GM19372 (cell line): ENCODE measurements around the gene R3HDM4.
A peak's percentile ranks its signal among the peaks of the same experiment; 100 is the strongest.

Source experiments
- ATAC-seq: cut with Tn5 transposase; IDR thresholded peaks from one replicate; pipeline ENCODE4 v1.9.1; 2021; ENCODE audit warnings: mild to moderate bottlenecking, low read depth, moderate library complexity; ENCODE audit not compliant: unreplicated experiment

R3HDM4 gene

DNA sequence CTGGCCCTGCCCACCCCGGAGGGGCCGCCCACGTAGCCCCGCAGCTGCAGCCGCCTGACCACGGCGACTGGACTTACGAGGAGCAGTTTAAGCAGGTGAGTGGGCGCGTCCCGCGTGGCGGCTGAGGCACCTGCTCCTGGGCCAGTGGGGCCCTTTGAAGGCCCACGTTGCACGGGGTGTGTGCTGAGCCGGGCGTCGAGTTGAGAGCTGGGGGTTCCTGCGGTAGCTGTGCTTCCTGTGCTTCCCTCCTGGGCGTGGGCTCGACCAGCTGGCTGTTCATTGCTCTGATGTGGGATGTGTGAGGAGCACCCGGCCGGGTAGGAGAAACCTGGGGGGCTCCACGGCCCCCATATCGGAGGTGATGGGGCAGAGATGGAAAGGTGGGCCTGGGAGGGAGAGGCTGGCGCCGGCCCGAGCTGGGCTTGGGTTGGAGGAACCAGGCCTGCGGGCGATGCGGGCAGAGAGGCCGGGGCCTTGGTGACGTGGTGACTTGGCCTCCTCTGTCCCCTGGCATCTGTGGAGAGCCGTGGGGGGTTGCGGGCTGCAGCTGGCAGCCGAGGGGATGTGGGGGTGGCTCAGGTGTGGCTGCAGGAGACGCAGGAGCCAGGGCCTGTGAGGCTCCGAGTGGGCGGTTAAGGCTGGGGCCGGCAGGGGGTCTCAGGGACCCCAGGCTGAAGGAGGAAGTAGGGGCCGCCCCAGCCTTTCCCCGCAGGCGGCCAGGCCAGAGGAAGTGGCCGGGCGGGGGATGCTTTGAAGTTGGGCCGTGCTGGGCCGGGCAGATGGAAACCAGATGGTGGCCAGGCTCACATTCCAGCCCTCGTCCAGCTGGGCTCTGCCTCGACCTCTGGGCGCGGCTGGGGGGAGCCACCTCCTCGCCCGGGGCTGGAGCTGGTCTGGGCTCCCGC lies 19.9 kb upstream of the R3HDM4 start:
- ATAC-seq, result no peak

DNA sequence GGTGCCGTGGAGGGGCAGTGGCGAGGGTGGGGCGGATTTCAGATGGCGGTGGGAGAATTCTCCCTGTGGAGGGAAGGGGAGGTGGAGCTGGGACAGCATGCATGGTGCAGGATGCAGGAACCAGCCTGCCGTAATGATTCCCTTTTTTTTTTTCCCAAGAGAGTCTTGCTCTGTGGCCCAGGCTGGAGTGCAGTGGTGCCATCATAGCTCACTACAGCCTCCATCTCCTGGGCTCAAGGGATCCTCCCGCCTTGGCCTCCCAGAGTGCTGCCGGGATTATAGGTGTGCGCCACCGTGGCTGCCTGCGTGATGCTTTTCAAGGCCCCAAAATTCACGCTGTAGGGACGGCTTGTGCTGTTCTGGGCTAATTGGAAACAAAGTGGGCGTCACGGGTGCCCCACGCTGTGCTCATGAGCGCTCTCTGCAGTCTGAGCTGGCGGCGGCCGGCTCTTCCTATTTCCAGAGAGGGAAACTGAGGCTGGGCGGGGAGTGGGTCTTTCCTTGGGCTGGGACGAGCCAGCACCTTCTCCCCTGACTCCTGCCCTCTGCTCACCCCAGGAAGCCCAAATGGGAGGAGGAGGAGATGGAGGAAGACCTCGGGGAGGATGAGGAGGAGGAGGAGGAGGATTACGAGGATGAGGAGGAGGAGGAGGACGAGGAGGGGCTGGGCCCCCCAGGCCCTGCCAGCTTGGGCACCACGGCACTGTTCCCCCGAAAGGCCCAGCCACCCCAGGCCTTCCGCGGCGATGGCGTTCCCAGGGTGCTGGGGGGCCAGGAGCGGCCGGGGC lies 19.0 kb upstream of the R3HDM4 start:
- ATAC-seq, result no peak

DNA sequence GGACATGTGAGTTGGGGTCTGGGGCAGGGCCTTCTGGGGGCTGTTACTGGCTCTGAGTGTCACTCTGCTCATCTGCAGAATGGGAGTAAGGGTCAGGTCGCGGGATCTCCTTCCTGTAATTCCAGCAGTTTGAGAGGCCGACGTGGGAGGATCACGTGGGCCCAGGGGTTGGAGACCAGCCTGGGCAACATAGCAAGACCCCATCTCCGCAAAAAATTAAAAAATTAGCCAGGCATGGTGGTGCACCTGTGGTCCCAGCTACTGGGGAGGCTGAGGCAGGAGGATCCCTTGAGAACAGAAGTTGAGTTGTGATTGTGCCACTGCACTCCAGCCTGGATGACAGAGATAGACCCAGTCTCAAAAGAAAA lies 16.9 kb upstream of the R3HDM4 start:
- no peak for ATAC-seq

DNA sequence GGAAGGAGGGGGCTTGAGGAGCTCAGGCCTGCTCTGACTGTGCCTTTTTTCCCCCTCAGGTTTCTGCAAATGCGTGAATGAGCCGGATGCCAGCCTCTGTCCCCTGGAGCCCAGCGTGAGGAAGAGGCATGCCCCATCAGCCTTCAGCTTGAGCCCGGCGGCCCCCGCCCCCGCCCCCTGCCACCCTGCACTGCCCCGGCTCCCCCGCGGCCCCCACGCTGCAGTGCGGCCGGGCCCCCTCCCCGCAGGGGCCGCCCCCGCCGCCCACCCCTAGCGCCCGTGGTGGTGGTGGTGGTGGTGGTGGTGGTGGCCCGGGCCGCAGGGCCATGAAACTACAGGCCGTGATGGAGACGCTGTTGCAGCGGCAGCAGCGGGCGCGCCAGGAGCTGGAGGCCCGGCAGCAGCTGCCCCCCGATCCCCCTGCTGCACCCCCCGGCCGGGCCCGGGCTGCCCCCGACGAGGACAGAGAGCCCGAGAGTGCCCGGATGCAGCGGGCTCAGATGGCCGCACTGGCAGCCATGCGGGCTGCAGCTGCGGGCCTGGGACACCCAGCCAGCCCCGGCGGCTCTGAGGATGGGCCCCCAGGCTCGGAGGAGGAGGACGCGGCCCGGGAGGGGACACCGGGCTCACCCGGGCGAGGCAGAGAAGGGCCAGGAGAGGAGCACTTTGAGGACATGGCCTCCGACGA lies 16.3 kb upstream of the R3HDM4 start:
- ATAC-seq, result no peak

DNA sequence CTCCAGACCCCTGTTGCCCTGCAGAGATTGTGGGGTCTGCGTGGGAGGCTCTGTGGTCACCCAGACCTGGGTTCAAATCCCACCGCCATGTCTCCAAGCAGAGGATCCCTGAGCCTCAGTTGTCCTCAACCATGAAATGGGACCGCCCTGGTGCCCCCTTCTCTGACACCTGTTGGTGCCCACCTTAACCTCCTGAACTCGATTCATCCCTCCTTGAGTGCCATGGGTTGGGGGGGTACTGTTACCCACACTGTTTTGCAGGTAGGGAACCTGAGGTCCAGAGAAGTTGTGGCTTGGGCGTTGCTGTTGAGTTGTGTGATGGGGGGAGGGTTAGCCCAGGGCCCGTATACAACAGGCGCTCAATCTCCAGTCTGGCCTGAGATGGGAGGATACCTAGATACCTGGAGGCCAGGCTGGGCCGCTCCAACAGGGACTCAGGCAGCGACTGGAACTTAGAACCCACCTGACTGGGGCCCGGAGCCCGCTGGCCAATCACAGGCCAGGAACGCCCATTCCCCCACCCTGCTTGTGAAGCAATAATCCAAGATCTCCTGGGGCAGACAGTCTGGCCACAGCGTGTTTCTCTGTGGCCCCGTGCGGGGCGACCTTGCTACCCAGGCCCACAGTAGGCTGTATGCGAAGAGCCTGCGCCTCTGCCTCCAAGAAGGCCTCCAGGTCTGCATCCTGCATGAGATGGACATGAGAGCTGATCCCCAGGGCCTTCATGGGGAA lies 15.6 kb upstream of the R3HDM4 start:
- no peak for ATAC-seq

DNA sequence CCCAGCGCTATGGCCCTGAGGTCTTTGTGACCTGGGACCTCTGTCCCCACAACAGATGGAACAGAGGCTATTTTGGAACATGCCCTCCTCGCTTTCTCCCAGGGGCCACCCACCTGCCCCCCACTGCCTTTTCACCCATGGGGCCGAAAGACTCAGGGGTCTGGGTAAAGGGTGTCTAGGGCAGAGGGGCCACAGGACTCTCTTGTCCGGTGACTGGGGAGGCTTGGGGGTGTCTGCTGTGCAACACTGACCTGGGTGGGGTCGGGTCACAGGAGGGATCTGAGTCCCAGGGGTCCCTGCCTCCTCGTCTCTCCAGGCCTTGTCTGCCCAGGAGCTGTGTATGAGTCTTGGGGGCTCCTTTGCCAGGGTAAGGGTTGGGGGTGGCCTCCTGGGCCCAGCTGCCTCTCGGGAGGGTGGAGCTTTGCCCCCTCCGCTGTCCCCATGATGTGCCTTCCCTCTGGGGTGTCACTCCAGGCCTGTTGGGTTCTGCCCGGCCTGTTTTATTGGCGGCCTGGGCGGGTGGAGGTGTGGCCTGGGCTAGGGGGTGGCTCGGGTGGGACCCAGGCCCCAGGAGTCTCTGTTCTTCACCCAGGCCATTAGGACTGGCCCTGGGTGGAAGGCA lies 14.9 kb upstream of the R3HDM4 start:
- no peak for ATAC-seq

DNA sequence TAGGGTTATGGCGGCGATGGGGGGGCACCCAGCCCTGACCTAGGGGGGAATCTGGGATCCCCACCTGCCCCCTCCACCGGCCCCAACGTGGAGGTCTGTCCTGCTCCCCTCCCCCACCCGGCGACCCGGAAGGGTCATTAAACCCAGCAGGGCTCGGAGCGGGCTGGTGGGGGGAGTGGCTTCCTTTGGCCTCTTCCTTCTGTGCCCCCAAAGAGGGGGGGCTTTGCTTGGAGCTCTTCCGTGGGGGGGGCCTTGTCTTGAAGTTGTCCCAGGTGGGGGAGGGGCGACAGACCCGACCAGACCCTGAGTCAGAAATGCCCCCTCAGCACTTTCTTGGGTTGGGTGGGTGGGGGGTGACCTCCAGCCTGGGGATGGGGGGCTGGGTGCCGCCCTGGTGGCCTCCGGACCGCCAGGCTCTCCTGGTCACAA lies 14.3 kb upstream of the R3HDM4 start:
- ATAC-seq, result no peak

DNA sequence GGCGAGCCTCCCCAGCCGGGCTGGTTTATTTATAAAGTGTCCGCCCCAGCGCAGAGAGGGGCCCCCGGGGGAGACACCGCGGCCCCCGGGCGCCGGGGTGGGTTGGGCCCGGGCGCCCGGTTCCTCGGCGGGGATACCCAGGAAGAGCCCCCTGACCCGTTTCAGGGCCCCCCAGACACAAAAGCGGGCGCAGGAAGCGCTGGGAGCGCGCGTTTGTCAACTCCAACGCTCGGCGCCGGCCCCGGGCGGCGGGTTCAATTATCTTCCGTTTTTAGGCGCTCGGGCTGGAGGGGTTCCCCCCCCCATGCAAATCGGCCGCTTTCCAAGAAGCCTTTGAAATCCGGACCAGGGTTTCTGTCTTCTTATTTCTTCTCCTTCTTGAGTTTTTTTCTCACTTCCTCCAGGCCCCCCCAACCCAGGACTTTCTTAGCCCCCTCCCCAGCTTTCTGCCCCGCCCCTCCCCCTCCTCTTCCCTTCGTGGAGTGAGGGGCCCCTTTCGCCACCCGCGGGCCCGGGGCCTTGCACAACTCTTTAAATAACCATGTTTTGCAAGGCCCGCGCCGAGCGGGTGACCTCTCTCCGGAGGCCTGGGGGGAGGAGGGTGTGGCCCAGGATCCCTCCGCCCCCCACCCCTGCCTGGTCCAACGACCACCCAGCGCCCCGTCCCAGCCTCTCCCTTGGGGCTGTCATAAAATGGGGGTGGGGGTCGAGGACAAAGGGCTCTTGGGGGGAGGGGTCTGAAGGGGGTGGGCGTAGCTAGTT lies 13.8 kb upstream of the R3HDM4 start:
- no peak for ATAC-seq

DNA sequence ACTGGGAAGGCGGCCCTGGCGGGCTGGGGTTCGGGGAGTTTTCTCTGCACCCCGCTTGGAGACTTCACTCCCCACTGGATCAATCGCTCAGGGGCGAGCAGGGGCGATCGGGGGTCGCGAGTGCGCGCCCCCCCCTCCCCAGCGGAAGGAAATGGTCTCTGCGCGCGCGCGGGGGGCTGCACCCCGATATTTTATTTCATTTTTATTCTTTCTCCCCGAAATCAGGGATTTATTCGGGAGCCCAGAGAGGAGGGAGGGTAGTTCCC lies 13.2 kb upstream of the R3HDM4 start:
- no peak for ATAC-seq

DNA sequence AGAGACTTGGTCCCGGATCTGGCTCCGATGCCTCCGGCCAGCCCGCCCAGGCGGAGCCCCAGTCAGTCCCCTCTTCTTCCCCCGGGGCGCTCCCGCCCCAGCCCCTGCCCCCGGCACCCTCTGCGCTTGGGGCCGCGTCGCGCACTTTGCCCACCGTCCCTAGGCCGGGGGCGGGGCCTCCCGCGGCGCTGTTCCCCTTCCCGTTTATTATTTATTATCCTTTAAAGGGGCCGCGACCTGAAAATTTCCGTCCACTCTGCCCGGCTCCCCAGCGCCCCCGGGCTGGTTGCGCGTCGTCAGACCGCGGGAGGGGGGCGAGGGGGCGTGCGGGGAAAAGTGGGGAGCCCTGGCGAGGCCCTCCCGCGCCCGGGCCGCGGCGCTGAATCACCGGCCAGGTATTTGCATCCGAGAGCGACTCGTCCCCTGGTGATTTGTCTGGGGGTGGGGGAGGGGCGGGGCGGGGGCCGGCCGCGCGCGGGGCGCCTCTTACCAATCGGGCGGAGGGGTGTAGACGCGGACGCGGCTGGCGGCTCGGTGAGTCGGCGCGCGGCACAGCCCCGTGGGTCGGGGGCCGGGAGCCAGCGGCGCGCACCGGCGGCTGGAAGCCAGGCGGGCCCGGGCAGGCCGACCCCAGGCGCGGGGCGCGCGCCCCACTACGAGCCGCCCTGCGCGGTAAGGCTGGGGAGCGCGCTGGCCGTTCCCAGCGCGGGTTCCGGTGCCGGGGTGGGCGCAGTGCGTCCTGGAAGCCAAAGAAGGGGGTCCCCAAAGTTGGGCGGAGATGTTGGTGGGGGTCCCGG lies 12.7 kb upstream of the R3HDM4 start, which contains the start of gene ARID3A:
Gene ARID3A, plus strand, starts transcription at position 510 of the 797 bp plus-strand sequence. CDS start 3,494 bp downstream, outside the sequence.
- ATAC-seq, result peak; percentile 55

DNA sequence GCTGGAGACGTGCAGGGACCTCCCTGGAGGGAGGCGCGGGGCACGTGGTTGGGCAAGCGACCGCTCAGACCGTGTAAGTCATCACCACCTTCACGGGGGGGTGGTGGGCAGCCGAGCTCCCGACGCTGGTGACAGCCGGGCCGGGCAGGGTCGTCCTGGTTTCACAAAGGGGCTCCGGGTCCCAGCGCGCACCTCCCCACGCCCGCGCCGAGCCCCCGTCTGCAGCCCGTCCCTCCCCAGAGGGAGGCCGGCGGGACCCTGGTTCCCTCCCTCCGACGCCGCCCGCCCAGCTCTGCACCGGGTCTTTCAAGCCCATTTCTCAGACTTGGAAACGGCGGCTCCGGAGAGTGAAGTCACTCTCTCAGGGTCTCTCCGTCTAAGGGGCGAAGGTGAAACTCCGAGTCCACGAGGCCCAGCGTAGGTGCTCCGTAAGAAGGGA lies 12.1 kb upstream of the R3HDM4 start:
- ATAC-seq, result peak; percentile 12

DNA sequence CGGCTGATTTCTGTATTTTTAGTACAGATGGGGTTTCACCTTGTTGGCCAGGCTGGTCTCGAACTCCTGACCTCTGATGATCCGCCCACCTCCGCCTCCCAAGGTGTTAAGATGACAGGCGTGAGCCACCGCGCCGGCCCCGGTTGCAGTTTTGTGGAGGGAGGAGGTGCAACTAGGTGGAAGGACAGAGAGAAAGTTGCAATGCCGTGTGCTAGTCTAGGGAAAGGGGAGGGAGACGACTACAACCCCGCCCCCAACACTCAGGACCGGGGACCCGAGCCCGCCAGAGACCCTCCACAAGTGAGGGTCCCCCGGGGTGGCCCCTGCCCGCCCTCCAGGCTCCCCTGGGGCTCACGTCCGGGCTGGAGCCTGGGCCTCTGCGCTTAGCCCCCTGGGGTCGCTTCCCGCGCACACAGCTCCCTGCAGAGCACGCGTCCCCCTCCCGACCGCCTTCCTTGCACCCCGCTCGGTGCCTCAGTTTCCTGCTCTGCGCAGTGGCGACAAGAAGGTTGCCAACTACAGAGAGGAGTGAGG lies 11.6 kb upstream of the R3HDM4 start:
- ATAC-seq, result no peak

DNA sequence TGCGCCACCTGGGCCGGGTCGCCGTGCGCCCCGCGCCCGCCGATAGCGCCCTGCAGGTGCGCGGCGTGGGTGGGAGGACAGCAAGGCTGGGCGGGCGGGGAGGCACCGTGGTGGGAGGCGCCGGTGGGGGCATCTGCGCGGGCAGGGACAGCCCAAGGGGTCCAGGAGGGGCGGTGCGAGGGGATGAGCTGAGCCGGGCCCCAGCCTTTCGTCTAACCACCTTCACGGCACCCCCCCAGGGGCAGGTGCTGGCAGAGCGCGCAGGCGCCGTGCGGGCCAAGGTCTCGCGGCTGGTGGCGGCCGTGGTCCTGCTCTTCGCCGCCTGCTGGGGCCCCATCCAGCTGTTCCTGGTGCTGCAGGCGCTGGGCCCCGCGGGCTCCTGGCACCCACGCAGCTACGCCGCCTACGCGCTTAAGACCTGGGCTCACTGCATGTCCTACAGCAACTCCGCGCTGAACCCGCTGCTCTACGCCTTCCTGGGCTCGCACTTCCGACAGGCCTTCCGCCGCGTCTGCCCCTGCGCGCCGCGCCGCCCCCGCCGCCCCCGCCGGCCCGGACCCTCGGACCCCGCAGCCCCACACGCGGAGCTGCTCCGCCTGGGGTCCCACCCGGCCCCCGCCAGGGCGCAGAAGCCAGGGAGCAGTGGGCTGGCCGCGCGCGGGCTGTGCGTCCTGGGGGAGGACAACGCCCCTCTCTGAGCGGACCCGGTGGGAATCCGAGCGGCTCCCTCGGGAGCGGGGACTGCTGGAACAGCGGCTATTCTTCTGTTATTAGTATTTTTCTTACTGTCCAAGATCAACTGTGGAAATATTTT lies 7.2 kb upstream of the R3HDM4 start:
- no peak for ATAC-seq

DNA sequence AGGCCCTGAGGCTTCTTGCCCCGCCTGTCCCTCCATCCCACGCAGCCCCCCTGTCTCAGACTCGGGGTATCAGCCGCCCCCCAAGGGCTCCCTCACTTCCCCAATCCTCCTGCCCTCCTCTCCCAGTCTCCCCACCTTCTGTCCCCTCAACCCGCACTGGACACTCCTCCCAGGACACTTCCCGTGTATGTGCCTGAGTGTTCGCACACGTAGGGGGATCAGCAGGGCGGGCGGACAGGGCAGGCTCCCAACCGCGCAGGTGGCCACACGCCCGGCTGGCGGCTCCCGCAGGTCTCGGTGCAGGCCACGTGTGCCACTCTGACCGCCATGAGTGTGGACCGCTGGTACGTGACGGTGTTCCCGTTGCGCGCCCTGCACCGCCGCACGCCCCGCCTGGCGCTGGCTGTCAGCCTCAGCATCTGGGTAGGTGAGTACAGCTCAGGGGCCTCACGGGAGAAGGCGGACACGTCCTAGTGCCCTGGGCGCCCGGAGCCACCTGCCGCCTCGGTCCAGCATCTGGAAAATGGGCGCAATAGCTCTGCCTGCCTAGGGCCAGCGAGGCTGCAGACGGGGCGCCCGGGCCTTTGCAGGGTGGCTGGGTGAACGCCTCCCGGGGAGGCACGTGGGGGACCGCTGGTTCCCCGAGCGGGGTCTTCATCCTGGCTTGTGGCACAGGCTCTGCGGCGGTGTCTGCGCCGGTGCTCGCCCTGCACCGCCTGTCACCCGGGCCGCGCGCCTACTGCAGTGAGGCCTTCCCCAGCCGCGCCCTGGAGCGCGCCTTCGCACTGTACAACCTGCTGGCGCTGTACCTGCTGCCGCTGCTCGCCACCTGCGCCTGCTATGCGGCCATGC lies 6.4 kb upstream of the R3HDM4 start:
- no peak for ATAC-seq

DNA sequence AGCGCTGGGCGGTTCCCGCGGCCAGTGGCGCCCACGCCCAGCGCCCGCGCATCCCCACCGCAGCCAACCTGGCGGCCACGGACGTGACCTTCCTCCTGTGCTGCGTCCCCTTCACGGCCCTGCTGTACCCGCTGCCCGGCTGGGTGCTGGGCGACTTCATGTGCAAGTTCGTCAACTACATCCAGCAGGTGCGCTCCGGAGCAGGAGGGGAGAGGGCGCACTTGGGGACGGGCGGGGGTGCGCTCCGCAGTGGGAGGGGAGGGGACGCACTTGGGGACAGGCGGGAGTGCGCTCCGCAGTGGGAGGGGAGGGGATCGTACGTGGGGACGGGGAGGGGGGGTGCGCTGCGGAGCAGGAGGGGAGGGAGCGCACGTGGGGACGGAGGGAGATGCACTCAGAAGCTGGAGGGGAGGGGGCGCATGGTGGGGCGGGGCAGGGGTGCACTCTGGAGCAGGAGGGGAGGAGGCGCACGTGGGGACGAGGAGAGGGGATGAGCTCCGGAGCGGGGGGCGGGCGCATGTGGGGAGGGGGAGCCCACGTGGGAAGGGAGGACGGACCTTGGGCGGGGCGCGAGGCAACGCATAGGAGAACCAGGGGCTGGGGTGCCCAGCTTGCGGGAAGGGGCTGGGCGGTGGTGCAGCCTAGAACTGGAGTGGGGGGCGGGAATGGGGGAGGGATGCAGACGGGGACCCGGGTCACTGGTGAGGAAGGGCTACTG lies 5.6 kb upstream of the R3HDM4 start:
- ATAC-seq, result no peak

DNA sequence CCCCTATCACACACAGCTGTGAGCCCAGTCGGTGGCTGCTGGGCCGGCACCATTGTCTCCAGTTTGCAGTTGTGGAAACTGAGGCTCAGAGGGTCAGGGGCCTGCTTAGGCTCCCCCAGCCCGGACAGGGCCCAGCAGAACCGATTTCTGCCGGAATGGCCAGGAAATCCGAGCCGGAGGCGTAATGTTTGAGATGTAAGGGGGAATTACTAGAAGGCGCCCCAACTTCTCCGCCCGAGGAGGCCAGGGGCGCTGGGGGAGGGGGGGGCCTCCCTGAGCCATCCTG lies 5.1 kb upstream of the R3HDM4 start:
- ATAC-seq, result no peak
